ACHN (cell line): ENCODE data around the gene SF3B3.
A peak's percentile ranks its signal among the peaks of the same experiment; 100 is the strongest.
"Not testable (repeated sequence)": the region's sequence is repeated elsewhere in the genome, so short reads cannot be mapped to it uniquely, and the experiment has no call there.

ENCODE experiments used
- DNase-seq: peaks from one replicate; pipeline ENCODE4 v3.0.0-alpha.2; 2015
- in situ Hi-C: cut with HindIII; loops from 2 replicates; pipeline ENCODE4 v1.10.0; 2017; ENCODE audit warnings: low sequenced_read_pairs, low pct_ligation_motif_present, low pct_unique_long_range_greater_than_20kb

SF3B3 gene

DNA sequence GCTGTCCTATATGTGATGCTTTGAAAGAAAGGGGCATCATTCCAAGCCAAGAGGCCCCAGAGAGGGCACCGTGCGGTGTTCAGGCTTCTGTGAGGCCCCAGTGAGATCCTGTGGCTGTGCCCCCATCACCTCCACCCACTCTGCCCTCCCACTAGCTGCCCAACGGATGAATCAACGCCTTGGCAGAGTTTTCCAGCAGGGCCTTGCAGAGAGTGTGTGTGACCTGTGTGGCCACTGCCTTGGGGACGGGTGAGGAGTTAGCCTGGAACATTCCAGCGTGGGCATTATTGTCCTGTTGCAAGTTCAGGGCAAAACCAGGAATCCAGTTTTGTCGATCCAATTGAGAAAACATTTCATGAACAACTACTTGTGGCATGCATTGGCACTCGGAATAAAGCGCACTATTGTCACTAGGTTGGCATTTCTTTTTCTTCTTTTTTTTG is 53.7 kb downstream of the SF3B3 start:
- peak; percentile 74 for DNase-seq
- in situ Hi-C loops = no loop called here

DNA sequence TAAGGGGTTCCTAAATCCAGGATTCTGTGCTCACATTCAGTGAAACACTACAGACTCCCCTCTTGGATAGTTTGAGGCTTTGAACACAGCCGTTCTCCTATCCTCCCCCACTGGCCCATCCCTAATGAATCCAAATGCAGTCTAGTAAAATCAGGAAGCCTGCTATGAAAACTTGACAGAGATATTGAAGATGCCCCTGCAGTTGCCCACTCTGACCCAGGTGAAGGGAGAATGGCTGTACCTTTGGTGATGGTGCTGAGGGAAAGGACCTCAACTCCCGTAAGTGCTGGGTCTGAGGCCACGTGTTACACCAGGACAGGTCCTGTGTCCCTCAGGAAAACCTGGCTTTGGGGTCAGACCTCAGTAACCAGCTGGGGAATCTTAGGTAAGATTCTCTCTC is 54.4 kb downstream of the SF3B3 start:
- no peak for DNase-seq
- in situ Hi-C loops = no loop called here

DNA sequence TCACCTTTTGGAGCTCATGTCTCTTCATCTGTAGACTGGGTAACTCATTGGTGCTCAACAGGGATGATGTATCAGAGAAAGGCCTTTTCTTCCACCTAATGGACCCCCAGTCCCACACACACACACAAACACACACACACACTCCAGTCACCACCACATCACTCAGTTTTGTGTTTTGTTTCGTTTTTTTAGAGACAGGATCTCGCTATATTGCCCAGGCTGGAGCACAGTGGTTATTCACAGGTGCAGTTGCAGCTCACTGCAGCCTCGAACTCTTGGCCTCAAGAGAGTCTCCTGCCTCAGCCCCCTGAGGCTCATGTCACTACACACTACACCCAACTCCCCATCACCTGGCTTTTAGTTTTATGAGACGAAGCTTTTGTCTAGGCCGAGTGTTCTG is 55.6 kb downstream of the SF3B3 start:
- in situ Hi-C loops = no loop called here
- DNase-seq = no peak

DNA sequence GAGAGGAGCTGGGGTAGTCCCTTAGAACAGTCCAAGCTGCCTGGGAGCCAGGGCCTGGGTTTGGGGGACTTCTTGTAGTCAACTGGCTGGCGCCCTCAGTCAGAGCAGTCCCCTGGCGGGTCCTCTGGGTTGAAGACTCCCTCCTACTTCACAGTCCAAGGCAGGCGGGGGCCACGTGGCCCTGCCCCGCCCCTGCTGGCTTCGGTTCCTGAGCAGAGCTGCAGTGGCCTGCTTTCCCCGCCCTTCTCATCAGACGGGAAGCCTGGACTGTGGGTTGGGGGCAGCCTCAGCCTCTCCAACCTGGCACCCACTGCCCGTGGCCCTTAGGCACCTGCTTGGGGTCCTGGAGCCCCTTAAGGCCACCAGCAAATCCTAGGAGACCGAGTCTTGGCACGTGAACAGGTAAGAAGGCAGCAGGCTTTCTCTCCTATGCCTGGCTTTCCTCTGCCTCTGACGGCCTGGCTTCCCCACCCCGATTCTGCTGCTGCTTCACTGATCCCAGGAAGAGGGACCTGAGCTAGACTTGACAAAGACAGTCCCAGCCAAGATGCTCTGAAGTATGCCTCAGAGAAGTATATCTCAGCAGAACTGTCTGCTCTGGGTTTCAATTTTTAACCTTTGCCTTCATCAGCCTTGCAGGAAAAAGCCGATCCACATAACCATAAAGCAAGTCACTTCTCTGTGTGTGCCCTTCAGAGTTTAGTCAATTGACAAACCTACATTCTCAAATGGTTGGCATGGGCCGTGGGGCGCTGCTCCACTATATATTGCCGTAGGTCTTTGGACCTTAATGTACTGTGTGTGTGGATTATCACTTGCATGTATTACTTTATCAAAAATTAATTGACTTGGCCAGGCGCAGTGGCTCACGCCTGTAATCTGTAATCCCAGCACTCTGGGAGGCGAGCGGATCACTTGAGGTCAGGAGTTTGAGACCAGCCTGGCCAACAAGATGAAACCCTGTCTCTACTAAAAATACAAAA is 56.3 kb downstream of the SF3B3 start:
- in situ Hi-C loops = no loop called here
- DNase-seq = no peak

DNA sequence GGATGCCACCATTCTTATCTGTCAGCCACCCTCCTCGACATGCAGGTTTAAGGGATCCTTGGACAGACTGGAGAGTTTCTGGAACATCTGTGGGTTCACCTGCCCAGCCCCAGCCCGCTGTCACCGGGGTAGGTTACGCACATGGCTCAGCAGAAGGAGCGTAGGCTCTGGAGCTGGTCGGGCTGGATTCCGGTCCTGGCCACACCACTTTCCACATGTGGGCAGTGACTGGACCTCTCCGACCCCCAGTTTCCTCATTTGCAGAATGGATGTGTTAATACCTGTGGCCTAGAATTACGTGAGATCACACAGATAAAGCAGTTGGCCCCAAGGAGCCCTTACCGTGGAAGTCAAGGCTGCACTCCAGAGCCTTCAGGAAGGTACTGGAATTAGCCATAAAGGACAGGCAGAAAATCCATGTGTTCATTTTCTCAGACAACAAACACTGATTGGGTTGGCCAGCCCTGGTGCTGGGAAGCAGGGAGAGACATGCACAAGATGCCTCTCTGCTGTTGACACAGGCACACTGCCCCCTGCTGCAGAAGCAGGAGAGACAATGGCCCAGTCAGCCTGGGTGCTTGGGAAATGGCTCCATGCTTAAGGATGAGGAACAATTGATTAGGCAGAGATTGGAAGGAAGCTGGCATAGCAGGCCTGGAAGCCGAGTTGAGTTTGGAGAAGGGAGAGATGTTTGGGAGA is 58.8 kb downstream of the SF3B3 start:
- DNase-seq = no peak
- in situ Hi-C loops = no loop called here

DNA sequence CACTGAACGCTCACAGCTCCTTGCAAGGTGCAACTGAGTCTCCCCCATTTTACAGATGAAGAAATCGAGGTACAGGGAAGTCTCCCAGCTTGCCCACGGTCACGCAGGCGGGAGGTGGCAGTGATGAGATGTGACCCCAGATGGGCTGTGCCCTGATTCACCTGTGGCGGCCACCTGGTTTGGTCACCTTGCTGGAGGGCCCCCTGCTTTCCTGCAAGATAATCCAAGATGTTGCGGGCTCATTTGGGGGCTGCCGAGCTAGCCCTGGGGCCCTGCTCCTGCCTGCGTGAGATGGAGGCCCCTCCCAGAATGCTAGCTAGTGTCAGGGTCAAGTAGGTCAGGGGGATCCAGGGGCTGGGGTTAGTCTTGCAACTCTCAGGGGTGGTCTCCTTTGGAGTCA is 63.1 kb downstream of the SF3B3 start:
- in situ Hi-C loops = no loop called here
- no peak for DNase-seq

DNA sequence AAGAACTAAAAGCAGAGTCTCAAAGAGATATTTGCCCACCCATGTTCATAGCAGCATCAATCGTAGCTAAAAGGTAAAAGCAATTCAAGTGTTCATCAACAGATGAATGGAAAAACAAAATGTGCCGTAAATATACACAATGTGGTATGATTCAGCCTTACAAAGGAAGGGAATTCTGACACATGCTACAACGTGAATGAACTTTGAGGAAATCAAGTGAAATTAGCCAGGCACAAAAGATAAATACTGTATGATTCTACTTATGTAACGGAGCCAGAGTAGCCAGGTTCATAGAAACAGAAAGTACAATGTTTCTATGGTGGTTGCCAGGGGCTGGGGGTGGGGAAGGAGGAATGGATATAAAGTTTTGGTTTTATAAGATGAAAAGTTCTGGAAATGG is 64.9 kb downstream of the SF3B3 start:
- in situ Hi-C loops = no loop called here
- no peak for DNase-seq

DNA sequence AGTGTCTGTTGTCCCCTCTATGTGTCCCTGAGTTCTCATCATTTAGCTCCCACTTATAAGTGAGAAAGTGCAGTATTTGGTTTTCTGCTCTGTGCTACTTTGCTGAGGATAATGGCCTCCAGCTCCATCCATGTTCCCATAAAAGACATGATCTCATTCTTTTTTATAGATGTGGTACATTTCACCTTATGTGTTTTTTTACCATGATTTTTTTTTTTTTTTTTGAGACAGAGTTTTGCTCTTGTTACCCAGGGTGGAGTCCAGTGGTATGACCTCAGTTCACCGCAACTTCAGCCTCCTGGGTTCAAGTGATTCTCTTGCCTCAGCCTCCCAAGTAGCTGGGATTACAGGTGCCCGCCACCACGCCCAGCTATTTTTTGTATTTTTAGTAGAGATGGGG is 65.8 kb downstream of the SF3B3 start:
- DNase-seq, in situ Hi-C loops: not testable (repeated sequence)

DNA sequence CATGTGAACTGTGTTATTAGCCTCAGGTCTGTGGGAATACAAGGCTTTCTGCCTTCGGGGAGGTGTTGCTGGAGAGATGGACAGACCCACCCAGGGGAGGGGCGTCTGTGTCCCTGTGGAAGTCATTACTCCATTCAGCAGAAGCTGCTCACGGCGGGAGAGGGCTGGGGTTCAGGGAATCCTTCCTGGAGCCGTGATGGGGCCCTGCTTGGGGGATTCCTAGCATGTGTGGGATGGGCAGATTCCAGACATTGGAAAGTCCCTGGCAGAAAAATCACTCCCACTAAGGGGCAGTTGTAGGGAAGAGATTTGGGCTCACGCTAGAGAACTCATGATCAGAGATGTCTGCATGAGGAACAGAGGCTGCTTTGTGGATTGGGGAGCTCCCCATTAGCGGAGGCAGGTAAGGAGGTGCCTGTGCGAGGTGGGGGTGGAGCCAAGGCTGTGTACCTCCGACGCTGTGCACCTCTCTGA is 66.4 kb downstream of the SF3B3 start:
- DNase-seq = no peak
- in situ Hi-C loops = no loop called here

DNA sequence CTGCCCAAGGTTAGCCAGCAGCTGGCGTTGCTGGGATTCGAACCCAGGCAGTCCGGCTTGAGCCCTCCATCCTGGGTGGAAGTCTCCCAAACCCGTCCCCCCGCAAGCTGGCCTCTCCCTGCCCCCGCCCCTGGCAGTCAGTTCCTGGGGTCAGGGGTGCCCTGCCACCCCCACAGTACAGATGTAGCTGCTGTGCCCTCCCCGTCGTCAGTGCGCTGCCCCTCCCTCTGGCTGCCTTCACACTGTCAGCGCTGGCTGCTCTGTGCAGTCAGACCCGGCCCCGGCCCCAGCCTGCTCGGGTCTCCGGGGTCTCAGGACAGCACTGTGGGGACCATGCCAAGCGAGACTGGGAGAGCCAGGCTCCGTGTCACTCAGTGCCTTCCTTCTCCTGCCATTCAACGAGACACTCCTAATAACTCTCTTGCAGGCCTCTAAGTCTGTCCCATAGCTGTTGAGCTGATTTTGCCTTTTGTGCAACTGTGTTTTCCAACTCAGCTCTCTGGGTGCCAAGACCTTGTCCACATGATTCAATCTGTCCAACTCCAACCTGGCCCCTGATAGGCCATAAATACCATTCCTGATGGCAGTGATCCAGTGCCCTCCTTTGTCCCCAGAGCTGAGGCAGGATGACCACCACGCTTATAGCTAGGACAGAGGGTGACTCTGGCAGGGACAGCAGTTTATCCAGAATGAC is 67.3 kb downstream of the SF3B3 start:
- in situ Hi-C loops = no loop called here
- no peak for DNase-seq

DNA sequence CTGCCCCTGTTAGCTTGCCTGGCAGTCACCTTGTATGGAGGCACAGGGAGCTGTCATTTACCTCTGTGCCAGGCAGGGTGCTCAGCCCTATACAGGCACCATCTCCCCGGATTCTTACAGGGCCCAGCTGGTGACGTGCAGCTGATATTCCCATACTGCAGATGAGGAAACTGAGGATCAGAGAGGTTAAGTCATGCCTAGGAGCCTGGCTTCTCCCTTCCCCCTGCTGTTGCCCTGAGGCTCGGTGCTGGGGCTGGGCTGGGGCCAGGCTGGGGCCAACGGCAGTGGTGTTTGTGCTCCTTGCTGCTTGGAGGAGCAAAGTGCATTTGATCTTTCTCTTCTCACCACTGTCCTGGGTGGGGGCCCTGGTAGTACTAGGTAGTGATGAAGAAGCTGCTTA is 68.0 kb downstream of the SF3B3 start:
- in situ Hi-C loops = no loop called here
- DNase-seq = no peak

DNA sequence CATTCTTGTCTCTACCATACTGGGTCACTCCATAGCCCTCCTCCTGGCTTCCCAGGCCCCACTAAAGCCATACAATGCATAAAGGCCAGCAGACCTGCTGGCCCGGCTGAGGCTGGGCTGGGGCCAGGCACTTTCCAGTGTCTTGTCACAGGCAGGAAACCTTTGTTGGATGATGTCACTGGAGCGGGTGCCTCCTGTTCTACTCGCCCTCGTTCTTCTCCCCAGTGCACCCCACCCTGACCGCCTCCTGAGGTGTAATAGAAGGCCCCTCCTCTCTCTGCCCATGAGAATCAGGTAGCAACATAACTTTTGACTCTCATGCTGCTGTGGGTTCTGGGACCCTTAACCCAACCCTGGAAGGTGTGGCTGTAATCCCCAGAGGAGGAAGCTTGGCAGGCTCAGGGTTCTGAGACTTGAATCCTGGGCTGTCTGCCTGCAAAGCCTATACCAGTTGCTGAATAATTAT is 68.5 kb downstream of the SF3B3 start:
- no peak for DNase-seq
- in situ Hi-C loops = no loop called here

DNA sequence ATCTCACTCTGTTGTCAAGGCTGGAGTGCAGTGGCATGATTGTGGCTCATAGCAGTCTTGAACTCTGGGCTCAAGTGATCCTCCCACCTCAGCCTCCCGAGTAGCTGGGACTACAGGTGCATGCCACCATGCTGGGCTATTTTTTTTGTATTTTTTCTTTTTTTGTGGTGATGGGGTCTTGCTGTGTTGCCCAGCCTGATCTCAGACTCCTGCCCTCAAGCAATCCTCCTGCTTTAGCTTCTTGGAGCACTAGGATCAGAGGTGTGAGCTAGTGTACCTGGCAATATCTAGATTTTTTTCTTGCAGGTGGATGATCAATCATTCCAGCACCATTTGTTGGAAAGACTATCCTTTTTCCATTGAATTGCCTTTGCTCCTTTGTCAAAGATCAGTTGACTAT is 69.9 kb downstream of the SF3B3 start:
- no peak for DNase-seq
- in situ Hi-C loops = no loop called here

DNA sequence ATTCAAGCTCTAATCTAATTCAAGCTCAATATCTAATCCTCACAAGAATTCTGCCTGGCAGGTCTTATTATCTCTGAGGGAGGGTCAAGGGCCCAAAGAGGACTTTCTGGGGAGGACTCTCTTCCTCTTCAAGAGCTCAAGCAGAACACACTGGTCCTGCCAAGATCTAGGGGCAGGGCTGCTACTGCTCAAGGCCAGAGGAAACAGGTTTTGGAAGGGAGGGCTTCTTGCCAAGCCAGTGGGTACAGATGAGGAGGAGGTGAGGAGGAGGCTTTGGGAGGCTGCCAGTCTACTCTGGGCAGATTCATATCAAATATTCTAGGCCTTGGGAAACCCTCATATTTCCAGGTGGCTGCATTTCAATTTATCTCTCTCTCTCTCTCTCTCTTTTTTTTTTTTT is 71.0 kb downstream of the SF3B3 start:
- DNase-seq = no peak
- in situ Hi-C loops = no loop called here

DNA sequence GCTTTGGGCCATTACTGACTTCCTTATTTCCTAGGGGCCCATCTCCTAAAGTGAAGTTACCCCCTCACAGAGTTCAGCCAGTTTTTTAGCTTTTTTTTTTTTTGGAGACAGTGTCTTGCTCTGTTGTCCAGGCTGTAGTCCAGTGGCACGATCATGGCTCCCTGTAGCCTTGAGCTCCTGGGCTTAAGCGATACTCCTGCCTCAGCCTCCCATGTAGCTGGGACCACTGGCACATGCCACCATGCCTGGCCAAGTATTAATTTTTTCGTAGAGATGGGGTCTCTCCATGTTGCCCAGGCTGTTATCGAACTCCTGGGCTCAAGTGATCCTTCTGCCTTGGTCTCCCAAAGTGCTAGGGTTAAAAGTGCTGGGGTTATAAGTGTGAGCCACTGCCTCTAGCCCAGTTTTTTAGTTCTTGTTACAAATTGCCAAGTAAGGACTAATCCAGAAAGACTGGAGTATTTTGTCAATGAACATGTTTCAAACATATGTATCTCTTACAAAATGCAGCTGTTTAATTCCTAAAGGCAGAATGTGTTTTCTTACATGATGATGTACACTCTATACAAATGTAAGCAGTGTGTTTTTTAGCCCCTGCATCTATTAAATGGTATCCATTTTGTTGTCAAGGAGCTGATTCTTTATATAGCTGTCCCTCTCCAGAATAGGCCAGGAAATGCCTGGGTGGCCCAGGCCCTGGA is 73.7 kb downstream of the SF3B3 start:
- in situ Hi-C loops = no loop called here
- no peak for DNase-seq

DNA sequence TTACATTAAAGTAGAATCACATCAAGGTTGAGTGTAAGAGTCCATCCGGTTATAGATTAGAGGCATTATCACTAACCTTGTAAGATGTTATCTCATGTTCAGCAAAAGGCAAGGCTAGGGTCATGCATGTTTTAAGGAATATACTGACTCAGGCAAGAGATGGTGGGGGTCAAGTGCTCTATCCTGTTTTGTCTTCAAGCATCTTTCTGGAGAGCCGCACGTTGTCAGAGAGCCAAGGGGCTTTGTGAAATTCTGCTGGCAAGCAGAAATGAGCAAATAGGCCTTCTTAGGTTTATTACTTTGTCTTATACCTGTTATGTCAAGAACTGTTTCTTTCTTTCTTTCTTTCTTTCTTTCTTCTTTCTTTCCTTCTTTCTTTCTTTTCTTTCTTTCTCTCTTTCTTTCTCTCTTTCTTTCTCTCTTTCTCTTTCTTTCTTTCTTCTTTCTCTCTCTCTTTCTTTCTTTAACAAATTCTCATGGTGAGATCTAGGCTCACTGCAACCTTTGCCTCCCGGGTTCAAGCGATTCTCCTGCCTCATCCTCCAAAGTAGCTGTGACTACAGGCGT is 75.4 kb downstream of the SF3B3 start:
- DNase-seq = no peak
- in situ Hi-C loops = no loop called here

DNA sequence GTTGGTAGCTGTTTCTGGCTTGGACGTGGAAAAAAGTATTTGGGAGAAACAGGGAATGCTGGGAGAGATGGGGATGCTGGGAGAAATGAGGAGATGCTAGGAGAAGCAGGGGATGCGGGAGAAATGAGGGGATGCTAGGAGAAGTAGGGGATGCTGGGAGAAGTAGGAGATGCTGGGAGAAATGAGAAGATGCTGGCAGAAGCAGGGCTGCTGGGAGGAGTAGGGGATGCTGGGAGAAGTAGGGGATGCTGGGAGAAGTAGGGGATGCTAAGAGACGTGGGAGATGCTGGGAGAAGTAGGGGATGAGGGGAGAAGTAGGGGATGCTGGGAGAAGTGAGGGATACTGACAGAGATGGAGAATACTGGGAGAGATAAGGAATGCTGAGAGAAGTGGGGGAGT is 77.1 kb downstream of the SF3B3 start:
- no peak for DNase-seq
- in situ Hi-C loops = no loop called here
